ENCODE results near the gene GIGYF1. TPM values are rescaled to one million over a fixed set of nuclear protein-coding genes. Genes with fewer than 3 reads are reported as not detected.

The GIGYF1 gene
- total and polyA plus RNA-seq, 2 of the 4 experiments (the other 2 are of a cell fraction): 3.0 to 10.7 TPM

DNA sequence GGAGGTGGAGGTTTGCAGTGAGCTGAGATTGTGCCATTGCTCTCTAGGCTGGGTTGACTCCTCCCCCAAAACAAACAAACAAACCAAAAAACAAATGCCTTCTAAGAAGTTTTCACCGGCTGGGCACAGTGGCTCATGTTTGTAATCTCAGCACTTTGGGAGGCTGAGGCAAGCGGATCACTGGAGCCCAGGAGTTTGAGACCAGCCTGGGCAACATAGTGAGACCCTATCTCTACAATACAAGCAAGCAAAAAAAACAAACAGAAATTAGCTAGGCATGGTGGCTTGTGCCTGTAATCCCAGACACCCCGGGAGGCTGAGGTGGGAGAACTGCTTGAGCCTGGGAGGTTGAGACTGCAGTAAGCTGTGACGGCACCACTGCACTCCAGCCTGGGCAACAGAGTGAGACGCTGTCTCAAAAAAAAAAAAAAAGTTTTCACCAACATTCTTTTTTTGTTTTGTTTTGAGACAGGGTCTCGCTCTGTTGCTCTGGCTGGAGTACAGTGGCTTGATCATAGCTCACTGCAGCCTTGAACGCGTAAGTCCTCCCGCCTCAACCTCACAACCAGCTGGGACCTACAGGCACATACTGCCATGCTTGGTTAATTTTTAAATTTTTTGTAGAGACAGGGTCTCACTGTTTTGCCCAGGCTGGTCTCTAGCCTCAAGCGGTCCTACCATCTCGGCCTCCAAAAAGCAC lies 38.0 kb upstream of the GIGYF1 start:
- no peak overlapping the region for H3K4me2 ChIP-seq (ENCODE audit: low read depth, low read length)
- WGBS, 2 experiments (ENCODE audit: extremely low coverage in 2 of 2, insufficient read length in 1 of 2): 67% methylated on average over 3 of the region's 11 CpGs; no CpG with 5 or more reads in 1 of the 2 experiments
- no peak for TF ChIP-seq MAFK (IDR thresholded peaks at IDR 0.05; ENCODE audit: low read depth, low read length)
- H2BK5ac ChIP-seq (ENCODE audit: low read depth, low read length, poor library complexity, severe bottlenecking): no peak overlapping the region
- ATAC-seq (ENCODE audit: low read depth) (no peak), DNase-seq (no peak)
- H2AK9ac ChIP-seq (replicated peaks; ENCODE audit: low read depth, low read length, poor library complexity): no peak overlapping the region
- no peaks in the 10 kb centered on the region for H4K20me1 ChIP-seq (ENCODE audit: insufficient read depth, low read length)
- H4K91ac ChIP-seq (ENCODE audit: insufficient read depth, low read depth, low read length): no peak overlapping the region
- H3K79me1 ChIP-seq (ENCODE audit: low read depth in 1 of 2, low read length in 2 of 2): no peaks in the 10 kb centered on the region
- H3K14ac ChIP-seq (replicated peaks; ENCODE audit: low read depth, low read length): no peak overlapping the region
- H3K23ac ChIP-seq (ENCODE audit: low read depth, low read length): no peak overlapping the region
- peaks cover 4% of the 10 kb centered on the region for H3K4me1 ChIP-seq (ENCODE audit: control insufficient read depth, insufficient read depth, low read length)
- no peak overlapping the region for H3K27ac ChIP-seq (ENCODE audit: insufficient read depth, low read length)
- no peak overlapping the region for H2AK5ac ChIP-seq (ENCODE audit: low read depth, low read length)
- no peak overlapping the region for H4K8ac ChIP-seq (ENCODE audit: low read depth in 2 of 2, low read length in 2 of 2)
- H4K5ac ChIP-seq (ENCODE audit: low read depth, low read length): no peak overlapping the region
- in situ Hi-C loops (cut with MboI; ENCODE audit: low sequenced_read_pairs): no loop called here
- H3K4ac ChIP-seq (ENCODE audit: low read depth, low read length): no peak overlapping the region
- CTCF ChIA-PET: no interaction called here
- H3K27me3 ChIP-seq (ENCODE audit: control insufficient read depth, insufficient read depth, low read length): peaks cover 41% of the 10 kb centered on the region
- no peaks in the 10 kb centered on the region for H3K9me3 ChIP-seq (ENCODE audit: control insufficient read depth, insufficient read depth, low read length)
- no peak overlapping the region for H2BK120ac ChIP-seq (ENCODE audit: low read depth, low read length)
- H3K56ac ChIP-seq (ENCODE audit: extremely low read depth, insufficient read depth, low read length): no peak overlapping the region
- dilution Hi-C loops (cut with HindIII; ENCODE audit: low sequenced_read_pairs, unreplicated experiment): no loop called here
- BruUV-seq (replicated peaks): no TSS peak
- no peak overlapping the region for H3K18ac ChIP-seq (ENCODE audit: low read depth, low read length)
- H3K9ac ChIP-seq (ENCODE audit: low read depth, low read length): no peak overlapping the region
- H3K9me1 ChIP-seq (ENCODE audit: insufficient read depth, low read length): no peaks in the 10 kb centered on the region
- H3K36me3 ChIP-seq (ENCODE audit: control insufficient read depth, insufficient read depth, low read length): no peaks in the 10 kb centered on the region
- no peak overlapping the region for H2BK15ac ChIP-seq (ENCODE audit: low read depth, low read length)
- H3K4me3 ChIP-seq (ENCODE audit: insufficient read depth, low read depth, low read length): no peak overlapping the region
- intact Hi-C loops (cut with micrococcal nuclease): no loop called here
- POLR2A ChIA-PET (ENCODE audit: unreplicated experiment): interaction anchor here (0.6 kb wide), 1 partner anchor 22 kb away, joined by 4 read pairs; no protein-coding TSS in a partner anchor
- H2BK20ac ChIP-seq (ENCODE audit: low read depth, low read length): no peak overlapping the region
- no peak overlapping the region for H2AFZ ChIP-seq (replicated peaks; ENCODE audit: low read length, poor library complexity)

Measured in IMR-90 (cell line).